GM12875 (cell line): ENCODE results near the gene FANCC.

ENCODE experiments used
- H3K4me3 ChIP-seq: one replicate; pipeline ENCODE4 v1.5.1; 2011; ENCODE audit warnings: low read depth, low read length, control low read depth
- TF ChIP-seq, protein P1 (sequence below): IDR thresholded peaks from 2 replicates; pipeline ENCODE4 v1.5.1; 2011; ENCODE audit warnings: low read depth, mild to moderate bottlenecking, control low read depth, inconsistent platforms, low read length, moderate library complexity, borderline replicate concordance; ENCODE audit not compliant: insufficient read depth

Gene FANCC

DNA sequence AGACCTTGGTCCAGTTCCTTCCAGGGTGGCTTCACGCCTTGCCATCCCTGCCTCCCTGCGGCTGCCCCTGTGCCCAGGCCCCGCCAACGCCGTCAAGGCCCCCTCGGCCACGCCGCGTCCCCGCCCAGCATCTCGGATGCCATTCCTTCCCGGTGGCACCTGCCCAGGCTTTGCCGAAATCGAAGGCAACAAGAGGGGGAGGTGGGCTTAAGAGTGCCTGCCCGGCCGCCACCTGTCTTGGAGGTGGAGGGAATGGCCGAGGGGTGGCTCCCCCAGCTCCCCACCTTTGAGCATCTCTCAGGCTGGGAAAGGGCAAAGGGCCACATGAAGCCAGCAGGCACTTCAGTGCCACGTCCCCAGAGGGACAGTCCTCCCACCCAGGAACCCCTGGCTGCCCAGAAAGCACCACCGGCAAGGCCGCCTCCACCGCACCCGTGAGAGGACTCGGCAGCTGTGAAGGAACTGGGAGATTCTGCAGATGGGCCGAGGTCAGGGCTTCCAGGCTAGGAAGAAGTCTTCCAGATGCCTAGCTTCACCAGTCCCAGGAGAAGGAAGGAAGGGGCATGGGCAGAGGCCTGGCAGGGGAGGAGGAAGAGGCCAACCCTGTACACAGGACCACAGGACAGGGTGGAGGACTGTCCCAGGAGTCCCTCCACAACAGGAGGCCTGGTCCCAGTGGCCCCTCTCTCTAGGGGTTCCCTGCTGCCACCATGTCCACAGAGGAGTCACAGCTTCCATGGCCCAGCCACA is 218.0 kb downstream of the FANCC start:
- TF ChIP-seq, protein P1, sequence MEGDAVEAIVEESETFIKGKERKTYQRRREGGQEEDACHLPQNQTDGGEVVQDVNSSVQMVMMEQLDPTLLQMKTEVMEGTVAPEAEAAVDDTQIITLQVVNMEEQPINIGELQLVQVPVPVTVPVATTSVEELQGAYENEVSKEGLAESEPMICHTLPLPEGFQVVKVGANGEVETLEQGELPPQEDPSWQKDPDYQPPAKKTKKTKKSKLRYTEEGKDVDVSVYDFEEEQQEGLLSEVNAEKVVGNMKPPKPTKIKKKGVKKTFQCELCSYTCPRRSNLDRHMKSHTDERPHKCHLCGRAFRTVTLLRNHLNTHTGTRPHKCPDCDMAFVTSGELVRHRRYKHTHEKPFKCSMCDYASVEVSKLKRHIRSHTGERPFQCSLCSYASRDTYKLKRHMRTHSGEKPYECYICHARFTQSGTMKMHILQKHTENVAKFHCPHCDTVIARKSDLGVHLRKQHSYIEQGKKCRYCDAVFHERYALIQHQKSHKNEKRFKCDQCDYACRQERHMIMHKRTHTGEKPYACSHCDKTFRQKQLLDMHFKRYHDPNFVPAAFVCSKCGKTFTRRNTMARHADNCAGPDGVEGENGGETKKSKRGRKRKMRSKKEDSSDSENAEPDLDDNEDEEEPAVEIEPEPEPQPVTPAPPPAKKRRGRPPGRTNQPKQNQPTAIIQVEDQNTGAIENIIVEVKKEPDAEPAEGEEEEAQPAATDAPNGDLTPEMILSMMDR, result no peak
- H3K4me3 ChIP-seq, result no peak overlapping the region

DNA sequence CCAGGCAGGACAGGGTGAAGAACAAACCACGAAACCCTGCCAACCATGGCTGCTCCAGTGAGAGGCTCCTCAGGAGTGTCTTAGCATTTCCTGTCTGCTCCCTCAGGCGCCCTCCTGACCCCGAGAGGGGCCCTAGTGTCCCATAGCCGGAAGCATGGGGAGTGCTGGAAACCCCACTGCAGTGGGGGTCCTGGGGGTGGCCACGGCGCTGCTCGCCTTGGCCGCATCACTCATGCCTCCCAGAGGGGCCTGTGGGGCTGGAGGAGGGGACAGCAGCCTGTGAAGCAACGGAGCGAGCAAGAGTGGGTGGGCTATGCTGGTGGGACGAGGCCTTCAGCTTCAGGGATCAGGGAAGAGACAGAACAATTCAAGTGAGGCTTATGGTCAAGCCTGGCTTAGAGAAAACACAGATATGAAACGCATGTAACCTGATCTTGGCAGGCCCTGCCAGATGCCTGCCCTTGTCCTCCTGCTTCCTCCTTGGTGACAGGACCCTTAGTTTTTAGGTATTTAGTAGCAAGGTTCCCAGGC is 219.1 kb downstream of the FANCC start:
- TF ChIP-seq, protein P1, result no peak
- H3K4me3 ChIP-seq, result no peak overlapping the region

DNA sequence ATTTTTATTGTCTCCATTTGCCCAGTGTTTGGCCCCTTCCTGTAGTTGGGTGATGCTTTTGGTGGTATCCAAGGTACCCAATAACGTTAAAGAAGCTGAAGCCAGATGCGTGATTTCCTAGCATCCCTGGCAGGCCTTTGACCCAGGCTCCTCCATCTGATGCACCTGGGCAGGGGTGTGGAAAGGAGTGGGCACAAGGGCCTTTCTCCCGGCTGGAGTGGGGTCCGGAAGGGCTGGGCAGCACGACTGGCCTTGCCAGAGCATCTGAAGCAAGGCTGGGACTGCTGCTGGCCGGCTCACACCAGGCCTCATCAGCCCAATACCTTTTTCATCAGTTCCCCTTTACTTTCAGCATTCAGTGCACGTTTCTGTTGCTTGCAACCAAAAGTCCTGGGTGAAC is 220.2 kb downstream of the FANCC start:
- TF ChIP-seq, protein P1, result no peak
- no peak overlapping the region for H3K4me3 ChIP-seq

DNA sequence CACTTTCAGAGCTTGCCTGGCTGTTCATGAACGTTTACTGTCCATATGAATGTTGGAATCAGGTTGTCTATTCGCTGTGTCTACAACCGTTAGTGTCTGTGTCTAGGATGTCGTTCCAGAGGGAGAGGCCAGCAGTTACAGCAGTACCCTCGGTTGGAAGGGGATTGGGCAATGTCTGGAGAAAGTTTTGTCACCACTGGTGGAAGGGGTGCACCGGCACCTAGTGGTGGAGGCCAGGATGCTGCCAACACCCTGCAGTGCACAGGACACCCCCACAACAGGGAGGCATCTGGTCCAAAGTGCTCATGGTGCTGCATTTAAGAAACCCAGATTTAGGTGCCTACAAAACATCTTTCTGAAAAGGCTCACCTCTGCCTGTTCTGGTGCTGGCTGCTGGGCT is 220.7 kb downstream of the FANCC start:
- H3K4me3 ChIP-seq, result no peak overlapping the region
- TF ChIP-seq, protein P1, result no peak

DNA sequence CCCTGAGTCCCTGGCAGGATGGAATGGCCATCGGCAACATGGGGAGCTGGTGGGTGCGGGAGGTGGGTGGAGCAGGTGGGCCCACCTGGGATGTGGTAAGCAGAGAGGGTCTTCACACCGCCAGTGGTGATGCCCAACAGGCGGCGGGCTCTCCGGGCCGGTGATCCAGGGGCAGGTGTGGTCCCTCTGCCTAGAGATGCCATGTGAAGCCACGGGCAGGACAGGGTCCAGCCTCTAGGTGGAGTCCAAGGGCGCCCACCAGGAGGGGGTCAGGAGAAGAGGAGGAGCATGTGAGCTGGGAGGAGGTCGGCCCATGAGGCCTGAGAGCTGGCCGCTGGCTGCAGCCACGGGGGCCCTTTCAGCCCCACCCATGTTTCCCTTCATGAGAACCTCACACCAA is 221.1 kb downstream of the FANCC start:
- H3K4me3 ChIP-seq, result no peak overlapping the region
- TF ChIP-seq, protein P1, result no peak

DNA sequence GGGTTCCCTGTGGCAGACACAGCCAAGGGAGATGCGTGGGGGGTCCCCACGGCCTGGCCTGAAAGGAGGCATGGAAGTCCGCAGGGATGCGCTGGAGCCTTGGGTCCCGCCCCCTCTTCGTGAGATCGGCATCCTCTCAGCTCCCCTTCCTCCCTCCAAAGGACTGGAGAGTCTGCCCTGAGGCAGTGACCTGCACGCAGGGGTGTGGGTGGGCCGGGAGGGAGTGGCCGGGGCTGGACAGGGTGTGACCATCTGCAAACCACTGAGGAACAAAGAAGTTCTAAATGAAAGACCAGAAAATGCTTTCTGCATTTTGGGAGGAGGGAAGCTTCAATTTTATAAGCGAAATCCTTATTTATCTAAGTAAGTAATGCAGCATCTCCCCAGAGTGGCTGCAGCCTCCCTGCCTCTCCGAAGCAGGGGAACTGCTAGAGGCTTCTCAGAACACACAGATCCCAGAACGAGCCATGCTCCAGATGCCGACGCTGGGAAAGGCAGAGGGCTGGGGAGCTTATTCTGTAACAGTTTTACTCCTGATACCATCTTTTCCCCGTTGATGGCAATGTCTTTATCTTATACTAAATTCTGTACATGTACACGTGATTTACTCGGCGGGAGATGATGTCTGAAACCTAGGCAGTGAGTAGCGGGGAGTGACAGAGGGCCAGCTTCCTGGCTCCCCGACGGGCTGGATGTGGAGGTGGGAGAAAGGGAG is 221.7 kb downstream of the FANCC start:
- H3K4me3 ChIP-seq, result no peak overlapping the region
- TF ChIP-seq, protein P1, result no peak
